SHP77 (cell line): ENCODE data around the gene ADM.

Experiments
- DNase-seq, 2 experiments: peaks; one replicate each; lab custom pipeline; 2025; lab: John Stamatoyannopoulos, UW

The ADM gene

DNA sequence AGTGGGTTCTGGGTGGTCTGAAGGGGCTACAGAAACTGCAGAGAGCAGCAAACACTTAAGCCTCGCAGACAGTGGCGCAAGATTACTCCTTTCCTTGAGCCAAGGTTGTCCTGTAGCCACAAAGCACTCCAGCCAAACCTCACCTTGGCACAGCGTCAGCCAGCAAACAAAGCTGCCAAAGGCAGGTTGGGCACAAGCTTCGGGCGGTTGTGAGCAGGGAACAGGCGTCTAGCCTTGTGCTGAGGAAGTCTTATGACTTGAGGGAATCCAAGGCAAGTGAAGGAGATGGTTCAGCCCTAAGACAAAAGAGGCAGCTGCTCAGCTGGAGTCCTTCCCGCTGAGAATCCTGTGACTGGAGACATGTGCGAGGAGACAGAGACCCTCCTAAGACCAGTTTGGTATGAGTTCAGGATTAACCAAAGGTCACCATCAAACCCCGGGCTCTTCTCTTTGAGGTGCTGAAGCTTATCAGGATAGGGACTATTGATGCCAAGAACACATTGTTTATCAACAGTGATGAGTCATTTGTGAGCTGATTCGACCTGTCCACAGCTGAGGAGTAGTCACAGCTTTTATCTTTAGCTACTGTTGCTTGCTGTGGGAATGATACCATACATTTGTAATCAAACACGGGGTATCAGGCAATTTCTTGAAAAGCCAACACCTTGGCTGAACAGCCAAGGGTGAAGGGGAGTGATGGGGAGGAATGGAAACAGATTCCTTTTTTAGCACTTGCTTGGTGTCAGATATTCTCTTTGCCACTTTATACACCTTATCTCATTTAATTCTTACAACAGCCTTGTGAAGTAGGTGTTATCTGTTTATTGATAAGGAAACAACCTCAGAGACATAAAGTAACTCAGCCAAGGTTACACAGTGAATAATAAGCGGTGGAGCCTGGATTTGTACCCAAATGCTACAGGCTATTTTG lies 4.6 kb downstream of the ADM start:
- no peak for DNase-seq

DNA sequence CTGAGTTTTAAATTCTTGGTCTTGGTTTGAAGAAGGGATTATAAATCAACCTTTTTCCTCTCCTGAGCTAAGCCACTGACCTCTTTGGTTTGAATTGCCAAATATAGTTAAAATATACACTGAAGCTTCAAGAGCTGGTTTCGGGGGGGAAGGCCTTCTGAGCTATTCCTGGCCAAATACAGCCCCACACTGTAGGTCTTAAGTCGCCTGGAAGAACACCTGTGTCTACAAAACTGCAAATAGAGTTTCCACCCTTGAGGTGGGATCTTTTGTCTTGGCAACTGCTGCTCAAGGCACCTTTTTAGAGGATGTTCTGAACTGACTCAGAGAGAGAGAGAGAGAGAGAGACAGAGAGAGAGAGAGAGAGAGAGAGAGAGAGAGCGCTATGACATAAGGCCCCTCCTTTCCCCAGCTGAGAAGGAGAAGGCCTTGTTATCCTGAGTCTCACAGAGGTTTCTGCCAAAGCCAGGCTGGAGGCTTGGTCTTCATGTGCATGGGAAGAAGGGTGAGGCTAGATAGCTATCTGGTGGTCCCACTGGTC lies 5.5 kb downstream of the ADM start:
- DNase-seq: no peak

DNA sequence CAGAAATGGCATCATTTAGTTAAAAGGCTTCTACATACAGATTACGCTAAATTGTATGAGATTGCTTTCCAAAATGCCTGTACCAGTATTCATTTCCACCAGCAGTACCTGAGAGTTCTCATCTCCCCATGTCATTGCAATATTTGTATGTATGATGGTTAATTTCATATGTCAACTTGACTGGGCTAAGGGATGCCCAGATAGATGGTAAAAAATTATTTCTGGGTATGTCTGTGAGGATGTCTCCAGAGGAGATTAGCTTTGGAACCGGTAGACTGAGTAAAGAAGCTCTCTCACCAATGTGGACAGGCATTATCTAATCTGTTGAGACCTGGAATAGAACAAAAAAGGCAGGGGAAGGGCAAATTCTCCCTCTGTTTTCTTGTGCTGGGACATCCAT lies 6.9 kb downstream of the ADM start:
- no peak for DNase-seq

DNA sequence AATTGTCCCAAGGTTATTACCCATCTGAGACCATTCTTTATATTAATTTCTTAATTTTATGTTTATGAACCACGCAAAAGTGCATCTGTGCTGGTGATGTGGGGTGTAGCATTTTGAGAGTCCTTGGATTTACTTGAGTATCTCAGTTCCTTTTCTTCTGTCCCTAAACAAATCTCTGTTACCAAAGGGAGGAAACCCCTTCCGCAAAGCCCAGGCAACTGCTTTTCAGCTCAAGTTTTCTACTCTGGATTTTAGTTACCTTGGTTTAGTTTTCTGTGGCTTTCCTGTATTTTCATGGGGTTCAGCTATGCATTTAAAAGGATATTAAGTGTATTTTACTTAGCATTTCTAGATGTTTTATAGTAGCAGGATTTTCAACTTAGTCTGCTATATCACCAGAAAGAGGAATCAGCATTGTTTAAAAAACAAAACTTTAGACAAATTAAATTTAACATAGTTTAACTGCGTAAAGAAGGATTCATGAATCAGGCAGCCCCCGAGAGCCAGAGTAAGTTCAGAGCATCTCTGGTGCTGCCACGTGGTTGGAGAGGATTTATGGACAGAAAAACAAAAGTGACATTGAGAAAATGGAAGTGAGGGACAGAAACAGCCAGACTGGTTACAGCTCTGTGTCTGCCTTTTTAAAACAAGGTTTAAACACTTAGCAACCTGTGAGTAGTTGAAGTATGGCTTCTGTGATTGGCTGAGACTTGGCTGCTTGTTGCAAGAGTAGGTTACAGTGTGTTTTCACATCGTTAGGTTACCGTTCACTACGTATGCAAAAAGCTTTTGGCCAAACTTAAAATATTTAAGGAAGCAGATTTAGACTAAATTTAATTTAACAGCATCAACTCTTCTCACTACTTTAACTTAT lies 9.6 kb downstream of the ADM start:
- DNase-seq: peak in 1 of 2 experiments; percentile 18

DNA sequence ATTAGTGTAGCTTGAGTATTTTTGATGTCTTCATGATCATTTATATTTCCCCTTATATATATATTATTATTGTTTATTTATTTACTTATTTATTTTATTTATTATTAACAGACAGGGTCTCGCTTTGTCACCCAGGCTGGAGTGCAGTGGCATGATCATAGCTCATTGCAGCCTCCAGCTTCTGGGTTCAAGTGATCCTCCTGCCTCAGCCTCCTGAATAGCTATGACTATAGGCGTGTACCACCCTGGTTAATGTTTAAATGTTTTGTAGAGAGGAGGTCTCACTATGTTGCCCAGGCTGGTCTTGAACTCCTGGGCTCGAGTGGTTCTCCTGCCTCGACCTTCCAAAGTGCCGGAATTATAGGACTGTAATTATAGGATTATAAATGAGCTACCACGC lies 10.2 kb downstream of the ADM start:
- no peak for DNase-seq

DNA sequence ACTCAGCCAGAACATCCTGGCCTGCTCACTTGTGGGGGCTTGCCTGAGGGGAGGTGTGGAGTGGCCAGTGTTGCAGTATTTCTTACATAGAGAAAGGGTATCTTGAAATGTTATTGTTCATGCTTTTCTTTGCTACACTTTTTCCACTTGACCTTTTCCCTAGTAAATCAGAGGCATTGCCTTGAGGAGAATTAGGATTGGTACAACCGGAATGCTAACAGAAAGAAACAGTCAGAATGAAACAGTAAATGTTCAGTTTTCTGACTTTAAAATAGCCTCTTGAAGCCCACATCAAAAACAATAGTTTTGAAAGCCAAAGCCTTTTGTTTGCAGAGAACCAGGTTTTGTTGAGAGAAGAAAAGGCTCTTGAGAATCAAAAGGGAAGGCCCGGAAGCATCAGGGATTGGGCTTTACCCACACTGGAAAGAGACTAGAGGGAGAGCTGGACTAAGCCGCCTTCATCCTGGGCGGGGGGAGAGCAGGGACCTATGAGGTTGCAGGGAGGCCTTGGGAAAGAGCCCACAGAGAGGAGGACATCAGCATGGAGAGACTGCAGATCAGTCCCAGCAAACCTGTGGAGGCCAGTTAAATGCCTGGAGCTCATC lies 12.4 kb downstream of the ADM start:
- DNase-seq: peak in 1 of 2 experiments; percentile 12

DNA sequence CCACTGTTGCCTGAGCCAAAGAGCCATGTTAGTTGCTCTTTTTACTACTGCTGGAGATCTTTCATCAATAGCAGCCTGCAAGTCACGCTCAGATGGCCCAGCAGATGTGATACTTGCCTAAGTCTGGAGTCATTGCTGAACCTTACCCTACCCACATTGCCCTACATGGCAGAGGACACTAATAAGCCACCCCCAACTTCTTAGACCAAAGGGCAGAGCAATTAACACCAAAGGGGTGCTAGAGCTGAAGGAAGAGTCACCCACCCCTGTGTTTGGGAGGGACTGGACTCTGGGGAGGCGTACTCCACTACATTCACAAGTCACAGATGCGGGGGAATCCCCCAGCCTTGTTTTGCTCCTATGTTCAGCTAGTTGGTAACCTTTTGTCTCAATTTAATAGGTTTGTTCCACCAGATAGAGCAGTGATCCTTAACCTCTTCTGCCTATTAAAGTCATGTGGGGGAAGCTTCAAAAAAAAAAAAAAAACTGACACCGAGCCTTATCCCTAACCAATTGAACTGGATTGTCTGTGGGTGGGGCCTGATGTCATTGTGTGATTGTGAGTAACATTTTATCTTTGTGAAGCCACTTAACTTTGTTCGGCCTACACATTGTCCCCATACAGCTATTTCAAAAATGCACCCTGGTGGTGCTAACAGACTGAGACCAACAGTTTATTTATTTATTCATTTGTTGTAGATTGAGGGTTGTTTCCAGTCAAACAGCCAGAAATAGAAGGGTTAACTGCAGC lies 13.1 kb downstream of the ADM start:
- no peak for DNase-seq

DNA sequence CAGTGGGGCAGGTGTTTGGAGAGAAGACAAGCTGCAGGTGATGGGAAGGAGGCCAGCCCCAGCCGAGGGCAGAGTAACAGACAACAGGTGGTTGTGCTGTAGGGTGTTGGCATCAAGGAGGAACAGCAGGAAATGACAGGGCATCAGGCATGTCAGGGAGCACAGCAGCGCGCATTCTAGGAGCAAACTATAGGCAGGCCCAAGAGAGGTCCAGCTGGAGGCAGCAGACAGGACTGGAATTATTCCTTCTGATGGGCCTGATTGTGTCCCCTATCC lies 13.6 kb downstream of the ADM start:
- DNase-seq: peak; percentile 44 to 61

DNA sequence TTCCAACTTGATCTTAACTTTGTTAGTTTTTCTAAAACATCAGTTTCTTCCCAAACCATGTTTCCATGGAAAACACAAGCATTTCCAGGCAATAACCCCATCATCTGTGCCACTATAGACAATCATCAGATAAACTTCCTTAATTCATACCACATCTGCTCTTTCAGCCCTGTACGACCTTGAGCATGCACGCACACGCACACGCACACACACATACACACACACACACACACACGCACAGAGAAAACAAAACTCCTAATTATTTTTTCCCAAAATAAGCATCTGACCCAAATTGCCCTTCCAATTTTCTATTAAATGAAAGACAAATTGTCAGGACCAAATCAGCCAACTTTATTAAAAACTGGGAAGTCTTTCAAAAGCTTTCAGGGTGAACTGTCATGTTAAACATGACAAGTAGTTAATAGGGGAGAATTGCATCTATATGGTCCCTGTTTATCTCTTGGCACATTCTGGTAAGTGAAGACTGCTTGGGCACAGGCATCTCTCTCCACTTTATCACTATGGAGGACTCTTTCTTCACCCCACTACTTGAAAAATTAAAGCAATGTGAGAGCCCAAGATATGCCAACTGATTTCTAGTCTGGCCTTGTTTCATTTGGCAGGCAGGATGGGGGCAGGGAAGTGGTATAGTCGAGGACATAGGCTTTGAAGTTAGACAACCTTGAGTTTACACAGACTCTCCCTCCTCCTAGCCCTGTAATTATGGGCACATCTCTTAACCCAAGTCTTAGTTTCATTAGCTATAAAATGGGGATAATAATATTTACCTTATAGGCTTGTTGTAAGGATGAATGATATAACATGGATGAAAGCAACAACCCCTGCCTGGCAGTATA lies 15.1 kb downstream of the ADM start:
- DNase-seq: no peak

DNA sequence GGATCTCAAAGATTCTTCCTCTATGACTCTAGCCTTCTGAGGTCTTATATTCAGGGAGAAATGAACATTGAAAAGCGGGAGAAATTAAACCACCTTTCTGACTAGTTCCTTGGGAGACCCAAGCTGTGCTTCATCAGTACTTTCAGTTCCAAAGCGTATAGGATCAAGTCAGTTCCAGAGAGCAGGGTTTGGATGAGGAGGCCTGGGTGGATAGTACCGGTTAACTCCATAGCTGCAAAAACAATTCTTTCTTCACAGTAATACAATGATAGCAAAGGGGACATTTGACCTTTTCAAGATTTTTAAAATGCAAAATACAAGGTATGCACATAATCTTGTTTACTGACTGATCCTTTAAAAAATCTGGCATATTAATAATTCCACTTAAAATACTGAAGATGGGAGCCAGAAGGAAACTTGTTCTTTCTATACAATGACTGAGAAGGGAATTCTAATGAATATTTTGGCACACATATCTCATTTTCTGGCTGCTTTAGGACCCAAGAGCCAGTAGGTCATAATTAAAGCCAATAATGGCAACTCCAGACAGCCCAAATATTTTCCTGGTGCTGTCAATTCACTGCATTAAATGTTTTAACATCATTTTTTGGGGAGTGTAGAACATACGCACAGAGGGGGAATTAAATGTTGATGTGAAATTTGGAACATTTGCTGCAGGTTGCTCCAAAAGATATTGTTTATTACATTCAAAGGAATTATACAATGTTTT lies 16.0 kb downstream of the ADM start:
- no peak for DNase-seq

DNA sequence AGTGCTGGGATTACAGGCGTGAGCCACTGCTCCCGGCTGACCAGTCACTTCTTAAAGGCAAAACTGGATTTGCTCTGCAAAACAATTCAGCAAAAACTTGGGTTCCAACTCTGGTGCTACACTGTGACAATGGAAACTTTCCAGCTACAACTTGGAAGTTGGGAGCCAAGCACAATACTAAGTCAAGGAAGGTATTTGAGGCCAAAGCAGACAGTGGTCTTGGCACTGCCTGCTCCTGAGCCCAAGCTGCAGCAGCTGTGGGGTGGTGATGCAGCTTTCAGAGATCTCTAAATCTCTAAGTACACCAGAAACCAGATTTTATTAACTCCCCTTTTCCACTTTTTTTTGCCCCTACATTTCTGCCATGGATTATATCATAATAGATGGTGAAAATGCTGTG lies 17.5 kb downstream of the ADM start:
- DNase-seq: no peak

DNA sequence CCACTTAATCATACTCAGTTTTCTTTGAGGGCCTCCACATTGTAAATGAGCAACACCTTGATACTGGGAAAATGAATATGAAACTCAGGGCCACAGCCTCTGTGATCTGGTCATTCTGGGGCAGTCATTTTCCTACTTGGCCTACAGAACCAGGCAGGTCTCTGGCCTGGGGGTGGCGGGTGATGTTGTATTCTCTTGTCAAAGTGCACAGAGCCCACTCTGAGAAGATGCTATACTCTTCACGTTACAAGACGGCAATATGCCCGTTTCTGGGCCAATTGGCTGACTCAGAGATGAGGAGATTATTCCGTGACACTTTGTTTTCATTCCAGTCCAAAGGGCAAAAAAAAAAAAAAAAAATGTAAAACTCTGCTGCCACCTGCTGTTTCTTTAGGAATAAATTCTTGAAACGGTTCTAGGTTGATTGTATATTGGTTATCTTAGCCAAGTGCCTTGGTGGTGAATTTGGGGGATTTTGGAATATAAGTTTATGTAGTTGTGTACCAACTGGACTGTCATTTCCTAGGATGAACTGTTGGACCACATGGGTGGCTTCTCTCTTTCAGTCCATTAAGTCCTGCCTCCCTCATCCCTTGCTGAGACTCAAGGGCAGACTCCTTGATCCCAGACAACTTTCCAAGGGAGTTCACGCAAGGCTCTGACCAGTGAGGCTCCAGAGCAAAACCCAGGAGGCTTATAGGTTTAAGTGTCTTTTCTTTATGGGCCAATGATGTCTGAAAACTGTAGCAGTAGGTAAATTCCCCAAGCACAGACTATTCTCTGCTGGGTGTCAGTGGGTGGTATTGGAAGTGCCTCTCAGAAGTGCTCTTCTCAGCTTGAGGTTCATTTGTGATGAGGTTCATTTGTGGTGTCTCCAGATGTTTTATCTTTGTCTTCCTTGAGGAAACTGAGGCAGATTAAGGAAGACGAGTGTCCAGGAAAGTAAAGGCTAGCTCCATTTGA lies 18.2 kb downstream of the ADM start:
- DNase-seq: peak; percentile 7 to 17

DNA sequence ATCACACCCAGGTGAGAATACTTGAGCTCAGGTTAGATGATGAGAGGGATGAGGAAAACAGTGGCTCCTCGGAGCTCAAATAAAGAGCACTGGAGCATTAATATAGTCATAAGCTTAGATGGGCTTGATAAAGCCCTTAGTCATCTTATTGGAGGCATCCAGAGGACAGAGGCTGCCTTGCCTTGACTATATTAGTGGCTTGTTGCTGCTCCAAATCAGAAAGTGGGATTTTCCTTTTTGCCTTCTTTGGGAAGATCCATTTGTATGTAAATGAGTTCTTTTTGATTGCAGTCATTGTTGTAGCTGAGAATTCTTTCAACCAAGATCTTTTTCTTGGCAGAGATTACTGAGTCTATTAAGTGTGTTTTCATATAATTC lies 18.9 kb downstream of the ADM start:
- no peak for DNase-seq

DNA sequence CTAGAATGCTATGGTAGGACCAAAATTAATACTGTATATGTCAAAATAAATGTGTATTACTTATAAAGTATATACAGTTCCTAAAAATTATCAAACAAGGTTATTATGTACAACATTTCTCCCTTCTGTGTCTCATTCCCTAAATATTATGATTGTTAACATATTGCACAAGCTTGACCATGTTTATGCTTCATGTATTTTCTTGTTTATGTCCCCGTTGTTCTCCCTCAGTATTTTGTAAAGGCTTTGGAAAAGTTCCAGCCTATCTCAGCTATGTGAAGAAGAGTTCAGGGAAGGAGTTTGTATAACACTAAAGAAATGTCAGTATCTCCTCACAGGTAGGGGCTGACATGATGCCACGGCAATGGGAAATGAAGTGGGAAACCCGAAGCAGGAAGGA lies 19.6 kb downstream of the ADM start:
- DNase-seq: no peak

DNA sequence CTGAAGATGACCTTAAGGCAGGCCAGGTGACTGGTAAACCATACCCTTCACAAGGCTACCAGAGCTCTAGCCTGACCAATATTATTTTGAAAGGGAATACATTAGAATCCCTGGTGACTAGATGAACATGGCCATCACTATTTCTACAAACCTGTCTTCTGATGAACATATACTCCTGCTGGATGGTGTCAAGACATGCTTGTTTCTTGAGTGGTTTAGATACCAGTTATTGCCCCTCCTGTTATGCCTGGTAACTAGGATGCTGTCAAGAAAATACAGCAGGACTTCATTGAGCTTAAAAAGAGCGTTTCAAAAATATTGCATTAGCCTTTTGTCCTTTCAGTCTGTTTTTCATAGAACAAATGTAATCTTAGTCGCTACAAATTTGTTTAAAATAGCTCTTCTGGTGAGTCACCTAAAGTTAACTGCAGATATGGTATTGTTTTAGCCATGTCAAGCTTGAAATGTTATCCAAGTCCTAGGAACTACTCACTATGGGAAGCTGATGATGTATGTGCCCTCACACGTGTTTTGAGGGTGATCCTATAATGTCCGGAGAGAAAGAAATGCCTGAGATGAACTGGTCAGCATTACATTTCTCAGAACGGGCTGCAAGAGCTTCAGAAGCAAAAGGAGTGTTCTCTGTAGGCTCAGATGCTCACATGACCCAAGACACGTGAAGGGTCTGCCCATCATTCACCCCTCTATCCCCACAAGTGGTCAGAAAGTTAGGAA lies 20.6 kb downstream of the ADM start:
- DNase-seq: no peak

DNA sequence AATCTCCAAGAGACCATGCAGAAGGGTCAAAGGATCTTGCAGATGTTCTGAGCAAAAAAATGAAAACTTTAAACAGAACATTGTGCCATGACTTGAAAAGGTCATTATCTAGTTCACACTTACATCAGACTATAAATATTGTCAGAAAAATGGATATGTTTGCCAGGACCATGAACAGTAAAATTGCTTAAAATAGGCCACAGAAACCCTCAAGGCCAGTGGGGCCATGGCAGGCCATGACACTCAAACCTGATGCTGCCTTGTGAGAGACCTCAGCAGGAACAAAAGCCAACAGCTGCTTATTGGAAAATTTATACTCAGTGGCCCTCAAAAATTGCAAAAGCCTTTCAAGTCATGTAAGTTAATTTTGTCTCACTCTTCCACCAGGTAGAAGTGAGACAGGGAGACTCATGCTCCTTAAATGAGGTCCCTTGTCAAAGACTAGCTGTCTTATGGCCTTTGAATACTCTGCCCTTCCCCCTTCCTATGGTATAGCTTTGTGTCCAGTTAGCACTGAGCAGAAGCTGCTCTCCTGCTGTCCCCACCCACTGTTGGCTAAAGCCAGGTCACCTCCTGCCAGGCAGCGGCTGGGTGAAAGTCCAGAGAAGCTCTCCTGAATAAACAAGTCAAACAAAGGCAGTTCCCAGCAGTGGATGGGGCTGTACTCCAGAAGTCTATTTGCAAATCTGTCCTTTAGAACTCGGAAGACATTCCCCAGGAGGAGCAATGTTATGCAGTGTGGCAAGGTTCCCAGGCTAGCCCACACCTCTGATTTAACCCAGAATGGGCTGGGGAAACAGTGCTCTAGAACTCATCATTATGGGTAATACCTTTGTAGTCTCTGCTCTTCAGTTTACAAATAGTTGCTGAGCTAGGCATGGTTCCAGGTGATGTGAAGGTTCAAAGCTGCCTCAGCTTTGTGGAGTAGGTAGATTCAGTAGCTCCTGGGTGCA lies 21.4 kb downstream of the ADM start:
- peak in 1 of 2 experiments; percentile 28 for DNase-seq

DNA sequence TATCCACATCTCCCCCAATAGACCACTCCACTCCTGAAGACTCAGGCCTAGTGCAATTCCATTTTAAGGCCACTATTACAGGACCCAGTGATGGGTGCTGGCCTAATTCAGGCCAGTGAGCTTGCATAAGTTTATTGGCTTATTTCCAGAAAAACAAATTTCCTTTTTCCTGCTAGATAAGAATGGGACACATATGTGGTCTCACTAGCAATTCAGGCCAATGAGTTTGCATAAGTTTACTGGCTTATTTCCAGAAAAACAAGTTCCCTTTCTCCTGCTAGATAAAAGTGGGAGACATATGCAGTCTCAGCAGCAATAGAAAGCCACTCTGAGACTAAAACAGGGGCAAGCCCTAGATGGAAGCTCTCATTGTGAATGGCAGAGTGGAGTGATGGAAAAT lies 22.4 kb downstream of the ADM start:
- no peak for DNase-seq
